ENCODE measurements around the gene TENT4B. TPM values are rescaled to one million over a fixed set of nuclear protein-coding genes. Genes with fewer than 3 reads are reported as not detected.

The TENT4B gene
- total RNA-seq, 1 donor from 2014 or later = 15.2 TPM

GRCh38 chr16:50193594-50193993, 40.5 kb downstream of the TENT4B start:
- H3K4me1 Mint-ChIP-seq = peaks cover 20% of the 10 kb centered on the region
- no peak overlapping the region for H3K4me3 Mint-ChIP-seq
- no peaks in the 10 kb centered on the region for H3K36me3 ChIP-seq
- no peaks in the 10 kb centered on the region for H3K27me3 ChIP-seq
- peaks cover 3% of the 10 kb centered on the region for H3K27me3 Mint-ChIP-seq (ENCODE audit: insufficient read depth, low read depth)
- no peak overlapping the region for H2AFZ ChIP-seq (replicated peaks)
- no peak overlapping the region for H3K27ac ChIP-seq
- DNase-seq (ENCODE audit: low spot score) = no peak
- H3K4me3 ChIP-seq = no peak overlapping the region
- H4K20me1 ChIP-seq (ENCODE audit: low read depth) = peaks cover 13% of the 10 kb centered on the region
- peaks cover 12% of the 10 kb centered on the region for H3K36me3 Mint-ChIP-seq
- no peaks in the 10 kb centered on the region for H3F3A ChIP-seq (ENCODE audit: low read depth)
- peaks cover 10% of the 10 kb centered on the region for H3K9me3 Mint-ChIP-seq
- no peaks in the 10 kb centered on the region for H3K4me1 ChIP-seq
- H3K9ac ChIP-seq = no peak overlapping the region
- H3K27ac Mint-ChIP-seq = no peak overlapping the region
- peaks cover 50% of the 10 kb centered on the region for H3K79me2 ChIP-seq (ENCODE audit: low read depth)
- TF ChIP-seq EZH2phosphoT487 (IDR thresholded peaks at IDR 0.05) (no peak), EZH2 (IDR thresholded peaks at IDR 0.05) (no peak)
- TF ChIP-seq, protein P1, sequence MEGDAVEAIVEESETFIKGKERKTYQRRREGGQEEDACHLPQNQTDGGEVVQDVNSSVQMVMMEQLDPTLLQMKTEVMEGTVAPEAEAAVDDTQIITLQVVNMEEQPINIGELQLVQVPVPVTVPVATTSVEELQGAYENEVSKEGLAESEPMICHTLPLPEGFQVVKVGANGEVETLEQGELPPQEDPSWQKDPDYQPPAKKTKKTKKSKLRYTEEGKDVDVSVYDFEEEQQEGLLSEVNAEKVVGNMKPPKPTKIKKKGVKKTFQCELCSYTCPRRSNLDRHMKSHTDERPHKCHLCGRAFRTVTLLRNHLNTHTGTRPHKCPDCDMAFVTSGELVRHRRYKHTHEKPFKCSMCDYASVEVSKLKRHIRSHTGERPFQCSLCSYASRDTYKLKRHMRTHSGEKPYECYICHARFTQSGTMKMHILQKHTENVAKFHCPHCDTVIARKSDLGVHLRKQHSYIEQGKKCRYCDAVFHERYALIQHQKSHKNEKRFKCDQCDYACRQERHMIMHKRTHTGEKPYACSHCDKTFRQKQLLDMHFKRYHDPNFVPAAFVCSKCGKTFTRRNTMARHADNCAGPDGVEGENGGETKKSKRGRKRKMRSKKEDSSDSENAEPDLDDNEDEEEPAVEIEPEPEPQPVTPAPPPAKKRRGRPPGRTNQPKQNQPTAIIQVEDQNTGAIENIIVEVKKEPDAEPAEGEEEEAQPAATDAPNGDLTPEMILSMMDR (IDR thresholded peaks at IDR 0.05) = no peak
- H3K4me2 ChIP-seq = no peak overlapping the region
- H3K9me3 ChIP-seq (ENCODE audit: low read depth) = no peaks in the 10 kb centered on the region

DNA sequence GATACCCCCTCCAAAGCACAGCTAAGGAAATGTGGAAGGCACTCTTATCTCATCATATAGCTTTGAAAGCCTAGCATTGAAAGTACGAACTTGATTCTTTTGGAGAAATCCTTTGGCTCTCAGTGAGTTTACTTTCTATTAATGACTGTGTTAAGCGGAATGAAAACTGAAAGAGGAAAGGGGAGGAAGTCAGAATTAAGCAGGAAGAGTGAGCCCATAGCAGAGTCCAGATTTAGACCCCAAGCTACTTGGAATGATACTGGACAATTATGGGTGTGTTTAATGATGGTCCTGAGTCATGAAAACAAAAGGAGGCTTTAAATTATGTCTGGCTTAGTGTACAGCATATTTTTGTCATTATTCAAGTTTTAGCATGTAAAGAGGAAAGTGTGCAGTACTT, 42.2 kb downstream of the TENT4B start:
- Mint-ChIP-seq H3K27me3 (ENCODE audit: insufficient read depth, low read depth) (peaks cover 3% of the 10 kb centered on the region), H3K9me3 (peaks cover 19% of the 10 kb centered on the region), H3K36me3 (peaks cover 16% of the 10 kb centered on the region), H3K27ac (no peak overlapping the region), H3K4me3 (no peak overlapping the region), H3K4me1 (peaks cover 11% of the 10 kb centered on the region)
- H3K9ac ChIP-seq = no peak overlapping the region
- H3K27ac ChIP-seq = no peak overlapping the region
- DNase-seq (ENCODE audit: low spot score) = no peak
- H3K4me2 ChIP-seq = no peak overlapping the region
- H3K4me3 ChIP-seq = no peak overlapping the region
- no peaks in the 10 kb centered on the region for H3K9me3 ChIP-seq (ENCODE audit: low read depth)
- H3K79me2 ChIP-seq (ENCODE audit: low read depth) = peaks cover 50% of the 10 kb centered on the region
- no peaks in the 10 kb centered on the region for H3F3A ChIP-seq (ENCODE audit: low read depth)
- H3K36me3 ChIP-seq = no peaks in the 10 kb centered on the region
- H3K27me3 ChIP-seq = no peaks in the 10 kb centered on the region
- no peak overlapping the region for H2AFZ ChIP-seq (replicated peaks)
- no peaks in the 10 kb centered on the region for H3K4me1 ChIP-seq
- TF ChIP-seq EZH2 (IDR thresholded peaks at IDR 0.05) (no peak), EZH2phosphoT487 (IDR thresholded peaks at IDR 0.05) (no peak)
- TF ChIP-seq, protein P1 (IDR thresholded peaks at IDR 0.05) = no peak
- peaks cover 4% of the 10 kb centered on the region for H4K20me1 ChIP-seq (ENCODE audit: low read depth)

GRCh38 chr16:50195756-50196155, 42.6 kb downstream of the TENT4B start:
- Histone ChIP-seq H3K4me3 (no peak overlapping the region), H3K9ac (no peak overlapping the region), H3K4me2 (no peak overlapping the region), H3K36me3 (no peaks in the 10 kb centered on the region), H3K79me2 (ENCODE audit: low read depth) (peaks cover 50% of the 10 kb centered on the region), H3K4me1 (no peaks in the 10 kb centered on the region), H3K27ac (no peak overlapping the region), H3K27me3 (no peaks in the 10 kb centered on the region), H4K20me1 (ENCODE audit: low read depth) (peaks cover 4% of the 10 kb centered on the region), H2AFZ (replicated peaks) (no peak overlapping the region), H3K9me3 (ENCODE audit: low read depth) (no peaks in the 10 kb centered on the region), H3F3A (ENCODE audit: low read depth) (no peaks in the 10 kb centered on the region)
- peaks cover 3% of the 10 kb centered on the region for H3K27me3 Mint-ChIP-seq (ENCODE audit: insufficient read depth, low read depth)
- DNase-seq (ENCODE audit: low spot score) = no peak
- H3K4me3 Mint-ChIP-seq = no peak overlapping the region
- H3K4me1 Mint-ChIP-seq = peaks cover 11% of the 10 kb centered on the region
- H3K9me3 Mint-ChIP-seq = peaks cover 19% of the 10 kb centered on the region
- no peak overlapping the region for H3K27ac Mint-ChIP-seq
- TF ChIP-seq EZH2 (IDR thresholded peaks at IDR 0.05) (no peak), EZH2phosphoT487 (IDR thresholded peaks at IDR 0.05) (no peak)
- TF ChIP-seq, protein P1 (IDR thresholded peaks at IDR 0.05) = no peak
- peaks cover 16% of the 10 kb centered on the region for H3K36me3 Mint-ChIP-seq

Measured in neural progenitor cell (in vitro differentiated cells).